K562 (cell line): ENCODE results near the gene CLDN24. TPM values are rescaled to one million over a fixed set of nuclear protein-coding genes. Genes with fewer than 3 reads are reported as not detected.

ENCODE experiments used
- ATF1 ChIP-seq, 2 experiments: fragments of 450-650 bp in 1 of 2; IDR thresholded peaks; 2 replicates each; pipeline ENCODE4 v1.6.1; 2016; ENCODE audit warnings: missing compliant biosample characterization in 1 of 2, missing genetic modification characterization in 1 of 2
- CREB3L1 ChIP-seq: fragments of 450-650 bp; IDR thresholded peaks from 2 replicates; pipeline ENCODE4 v1.6.1; 2014; ENCODE audit warnings: low read depth, mild to moderate bottlenecking, moderate library complexity, borderline replicate concordance
- CXXC5 ChIP-seq: fragments of 250-450 bp; sonication (Bioruptor Pico); IDR thresholded peaks from 2 replicates; pipeline ENCODE4 v1.8.0; 2022; ENCODE audit warnings: inconsistent platforms, mild to moderate bottlenecking, moderate library complexity
- ETS2 ChIP-seq: IDR thresholded peaks from 2 replicates; pipeline ENCODE4 v1.6.1; 2016; ENCODE audit warnings: borderline replicate concordance, missing genetic modification characterization, mild to moderate bottlenecking, moderate library complexity, missing compliant biosample characterization; ENCODE audit not compliant: poor library complexity, severe bottlenecking
- ETV6 ChIP-seq, 3 experiments: fragments of 150-350 bp in 1 of 3; sonication (generic) in 1 of 3; formaldehyde crosslinking in 1 of 3; IDR thresholded peaks; 2 replicates each; pipeline versions ENCODE4 v1.6.1 to v1.8.0; 2014 to 2022; ENCODE audit warnings: borderline replicate concordance in 2 of 3, low read depth in 2 of 3, antibody characterized with exemption in 1 of 3, low read length in 1 of 3, mild to moderate bottlenecking in 1 of 3, missing genetic modification reagents in 1 of 3
- FIP1L1 ChIP-seq: fragments of 200-400 bp; formaldehyde crosslinking; IDR thresholded peaks from 2 replicates; pipeline ENCODE4 v1.6.1; 2018; ENCODE audit warnings: mild to moderate bottlenecking, low read depth, low read length; ENCODE audit not compliant: poor library complexity, severe bottlenecking
- HDAC6 ChIP-seq: IDR thresholded peaks from 2 replicates; pipeline ENCODE4 v1.6.1; 2012; ENCODE audit warnings: low read depth, mild to moderate bottlenecking, control low read depth, inconsistent platforms, low read length, moderate library complexity
- HSF4 ChIP-seq: fragments of 250-450 bp; sonication (Bioruptor Pico); IDR thresholded peaks from 2 replicates; pipeline ENCODE4 v2.1.2; 2022; ENCODE audit warnings: mild to moderate bottlenecking, moderate library complexity, borderline replicate concordance
- MAX ChIP-seq: sonication (generic); formaldehyde crosslinking; IDR thresholded peaks from 2 replicates; pipeline ENCODE4 v1.9.0; 2022; ENCODE audit warnings: mild to moderate bottlenecking, missing genetic modification reagents
- MECOM ChIP-seq: fragments of 250-450 bp; sonication (Bioruptor Pico); IDR thresholded peaks from 2 replicates; pipeline ENCODE4 v1.8.0; 2022; ENCODE audit warnings: inconsistent platforms
- MYC ChIP-seq, 2 experiments: fragments of 250-450 bp in 1 of 2; sonication (Bioruptor Pico) in 1 of 2; IDR thresholded peaks; 2 replicates each; pipeline versions ENCODE4 v1.5.1 to v1.6.1; 2012 to 2021; ENCODE audit warnings: low read depth in 2 of 2, borderline replicate concordance in 1 of 2, improper control_type of control experiment in 1 of 2, low read length in 1 of 2, mild to moderate bottlenecking in 1 of 2, moderate library complexity in 1 of 2
- NBN ChIP-seq: fragments of 450-650 bp; IDR thresholded peaks from 2 replicates; pipeline ENCODE4 v1.6.1; 2016; ENCODE audit warnings: low read depth, mild to moderate bottlenecking
- NONO ChIP-seq, 2 experiments: fragments of 200-400 bp in 1 of 2; fragments of 450-650 bp in 1 of 2; formaldehyde crosslinking in 1 of 2; IDR thresholded peaks; 2 replicates each; pipeline ENCODE4 v1.6.1; 2017; ENCODE audit warnings: low read depth in 2 of 2, mild to moderate bottlenecking in 2 of 2, moderate library complexity in 2 of 2, low read length in 1 of 2
- RUNX1 ChIP-seq: sonication (generic); IDR thresholded peaks from 2 replicates; pipeline ENCODE4 v1.6.1; 2016; ENCODE audit warnings: antibody characterized with exemption, low read depth
- STAT5A ChIP-seq: IDR thresholded peaks from 2 replicates; pipeline ENCODE4 v1.6.1; 2012; ENCODE audit warnings: low read length, inconsistent platforms, borderline replicate concordance
- polyA plus RNA-seq, 8 experiments: library from polyadenylated mRNA; depleted of rRNA in 4 of 8; stranded (reverse) in 5 of 8; unstranded in 3 of 8; fragments of >200 nt; fragmentation: Nextera tagmentation in 2 of 8; fragmentation: Illumina TruSeq in 1 of 8; extraction: Ambion mirVana in 2 of 8; extraction: Trizol in 1 of 8; gene quantifications; 2 replicates each; pipeline versions ENCODE4 v1.2.1 to v1.2.3, GENCODE V29; 2011 to 2014; ENCODE audit warnings: inconsistent platforms in 1 of 8, missing spikeins in 1 of 8
- total RNA-seq, 7 experiments: library from RNA; depleted of rRNA in 6 of 7; stranded (reverse); fragments of >200 nt in 6 of 7; fragmentation: Illumina TruSeq in 2 of 7; extraction: Trizol in 2 of 7; gene quantifications; 2 replicates each; pipeline versions ENCODE4 v1.2.1 to v1.2.3, GENCODE V29; 2011 to 2021; ENCODE audit warnings: low replicate concordance in 1 of 7
- TF ChIP-seq, protein P1 (sequence below): sonication (generic); formaldehyde crosslinking; IDR thresholded peaks from 2 replicates; pipeline ENCODE4 v1.8.0; 2023; ENCODE audit warnings: mild to moderate bottlenecking, missing genetic modification reagents
- TF ChIP-seq, protein P2 (sequence below): fragments of 450-650 bp; formaldehyde crosslinking; IDR thresholded peaks from 2 replicates; pipeline ENCODE4 v1.4.0; 2020; ENCODE audit warnings: mild to moderate bottlenecking, moderate library complexity

Gene CLDN24
- total and polyA plus RNA-seq, 9 of the 15 experiments (the other 6 are each of a cell fraction or from before 2014, with no cell fraction given): not detected

DNA sequence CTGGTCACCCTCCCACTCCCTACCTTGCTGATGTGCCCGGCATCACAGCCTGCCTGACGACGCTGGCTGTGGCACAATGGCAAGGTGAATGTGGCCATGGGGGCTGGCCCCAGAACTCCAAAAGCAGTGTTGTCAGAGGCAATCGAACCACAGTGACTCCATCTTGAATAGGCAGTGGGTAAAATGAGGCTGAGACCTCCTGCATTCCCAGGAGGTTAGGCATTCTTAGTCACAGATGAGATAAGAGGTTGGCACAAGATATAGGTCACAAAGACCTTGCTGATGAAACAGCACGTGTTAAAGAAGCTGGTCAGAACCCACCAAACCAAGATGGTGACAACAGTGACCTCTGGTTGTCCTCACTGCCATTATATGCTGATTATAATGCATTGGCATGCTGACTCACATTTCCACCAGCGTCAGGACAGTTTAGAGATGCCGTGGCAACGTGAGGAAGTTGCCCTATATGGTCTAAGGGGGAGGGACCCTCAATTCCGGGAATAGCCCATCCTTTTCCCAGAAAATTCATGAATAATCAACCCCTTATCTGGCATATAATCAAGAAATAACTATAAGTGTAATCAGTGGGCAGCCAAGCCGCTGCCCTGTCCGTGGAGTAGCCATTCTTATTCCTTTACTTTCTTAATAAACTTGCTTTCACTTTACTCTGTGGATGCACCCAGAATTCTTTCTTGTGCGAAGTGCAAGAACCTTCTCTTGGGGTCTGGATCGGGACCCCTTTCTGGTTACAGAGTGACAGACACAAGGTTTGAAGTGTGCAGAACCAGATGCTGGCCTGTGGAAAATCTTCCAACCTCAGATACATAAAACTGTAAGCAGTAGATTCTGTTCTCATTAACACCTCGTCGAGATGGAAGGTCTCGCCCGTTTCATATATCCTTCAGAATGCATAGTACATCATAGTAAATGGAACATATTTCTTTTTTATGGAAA lies 26.8 kb upstream of the CLDN24 start (continued):
- TF ChIP-seq, protein P1, sequence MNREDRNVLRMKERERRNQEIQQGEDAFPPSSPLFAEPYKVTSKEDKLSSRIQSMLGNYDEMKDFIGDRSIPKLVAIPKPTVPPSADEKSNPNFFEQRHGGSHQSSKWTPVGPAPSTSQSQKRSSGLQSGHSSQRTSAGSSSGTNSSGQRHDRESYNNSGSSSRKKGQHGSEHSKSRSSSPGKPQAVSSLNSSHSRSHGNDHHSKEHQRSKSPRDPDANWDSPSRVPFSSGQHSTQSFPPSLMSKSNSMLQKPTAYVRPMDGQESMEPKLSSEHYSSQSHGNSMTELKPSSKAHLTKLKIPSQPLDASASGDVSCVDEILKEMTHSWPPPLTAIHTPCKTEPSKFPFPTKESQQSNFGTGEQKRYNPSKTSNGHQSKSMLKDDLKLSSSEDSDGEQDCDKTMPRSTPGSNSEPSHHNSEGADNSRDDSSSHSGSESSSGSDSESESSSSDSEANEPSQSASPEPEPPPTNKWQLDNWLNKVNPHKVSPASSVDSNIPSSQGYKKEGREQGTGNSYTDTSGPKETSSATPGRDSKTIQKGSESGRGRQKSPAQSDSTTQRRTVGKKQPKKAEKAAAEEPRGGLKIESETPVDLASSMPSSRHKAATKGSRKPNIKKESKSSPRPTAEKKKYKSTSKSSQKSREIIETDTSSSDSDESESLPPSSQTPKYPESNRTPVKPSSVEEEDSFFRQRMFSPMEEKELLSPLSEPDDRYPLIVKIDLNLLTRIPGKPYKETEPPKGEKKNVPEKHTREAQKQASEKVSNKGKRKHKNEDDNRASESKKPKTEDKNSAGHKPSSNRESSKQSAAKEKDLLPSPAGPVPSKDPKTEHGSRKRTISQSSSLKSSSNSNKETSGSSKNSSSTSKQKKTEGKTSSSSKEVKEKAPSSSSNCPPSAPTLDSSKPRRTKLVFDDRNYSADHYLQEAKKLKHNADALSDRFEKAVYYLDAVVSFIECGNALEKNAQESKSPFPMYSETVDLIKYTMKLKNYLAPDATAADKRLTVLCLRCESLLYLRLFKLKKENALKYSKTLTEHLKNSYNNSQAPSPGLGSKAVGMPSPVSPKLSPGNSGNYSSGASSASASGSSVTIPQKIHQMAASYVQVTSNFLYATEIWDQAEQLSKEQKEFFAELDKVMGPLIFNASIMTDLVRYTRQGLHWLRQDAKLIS (CRISPR knock-in tag): no peak
- TF ChIP-seq MYC (IDR thresholded peaks at IDR 0.05; ENCODE audit: low read depth, low read length) (peak; percentile 92), MYC (CRISPR knock-in tag; IDR thresholded peaks at IDR 0.05; ENCODE audit: borderline replicate concordance, low read depth) (peak; percentile 99), HDAC6 (no peak), NONO (IDR thresholded peaks at IDR 0.05; ENCODE audit: low read depth in 2 of 2, low read length in 1 of 2) (no peak), CXXC5 (CRISPR knock-in tag) (peak; percentile 97), HSF4 (CRISPR knock-in tag) (peak; percentile 81; the same call in 1 of the 2 replicates), MAX (CRISPR knock-in tag) (peak; percentile 70), RUNX1 (no peak), ETS2 (tag) (peak; percentile 99), CREB3L1 (peak; percentile 30; the same call in 1 of the 2 replicates), FIP1L1 (no peak), STAT5A (peak; percentile 99), ETV6 (IDR thresholded peaks at IDR 0.05; ENCODE audit: borderline replicate concordance in 1 of 2, low read depth in 2 of 2, low read length in 1 of 2) (no peak), ETV6 (CRISPR knock-in tag; IDR thresholded peaks at IDR 0.05; ENCODE audit: borderline replicate concordance) (no peak), NBN (0 out of 2 replicates have a peak, but pooled peaks have one; percentile 29), MECOM (CRISPR knock-in tag) (peak; percentile 100), ATF1 (CRISPR knock-in tag; IDR thresholded peaks at IDR 0.05) (no peak), ATF1 (tag; IDR thresholded peaks at IDR 0.05) (peak; percentile 95)
- TF ChIP-seq, protein P2, sequence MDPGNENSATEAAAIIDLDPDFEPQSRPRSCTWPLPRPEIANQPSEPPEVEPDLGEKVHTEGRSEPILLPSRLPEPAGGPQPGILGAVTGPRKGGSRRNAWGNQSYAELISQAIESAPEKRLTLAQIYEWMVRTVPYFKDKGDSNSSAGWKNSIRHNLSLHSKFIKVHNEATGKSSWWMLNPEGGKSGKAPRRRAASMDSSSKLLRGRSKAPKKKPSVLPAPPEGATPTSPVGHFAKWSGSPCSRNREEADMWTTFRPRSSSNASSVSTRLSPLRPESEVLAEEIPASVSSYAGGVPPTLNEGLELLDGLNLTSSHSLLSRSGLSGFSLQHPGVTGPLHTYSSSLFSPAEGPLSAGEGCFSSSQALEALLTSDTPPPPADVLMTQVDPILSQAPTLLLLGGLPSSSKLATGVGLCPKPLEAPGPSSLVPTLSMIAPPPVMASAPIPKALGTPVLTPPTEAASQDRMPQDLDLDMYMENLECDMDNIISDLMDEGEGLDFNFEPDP: peak; percentile 100
